GM19372 (cell line): Measurements from ENCODE around the gene HLA-DQB2.
"Not testable (repeated sequence)": the region's sequence is repeated elsewhere in the genome, so short reads cannot be mapped to it uniquely, and the experiment has no call there.

Experiments used
- ATAC-seq: cut with Tn5 transposase; IDR thresholded peaks from one replicate; pipeline ENCODE4 v1.9.1; 2021; ENCODE audit warnings: mild to moderate bottlenecking, low read depth, moderate library complexity; ENCODE audit not compliant: unreplicated experiment

HLA-DQB2 gene

DNA sequence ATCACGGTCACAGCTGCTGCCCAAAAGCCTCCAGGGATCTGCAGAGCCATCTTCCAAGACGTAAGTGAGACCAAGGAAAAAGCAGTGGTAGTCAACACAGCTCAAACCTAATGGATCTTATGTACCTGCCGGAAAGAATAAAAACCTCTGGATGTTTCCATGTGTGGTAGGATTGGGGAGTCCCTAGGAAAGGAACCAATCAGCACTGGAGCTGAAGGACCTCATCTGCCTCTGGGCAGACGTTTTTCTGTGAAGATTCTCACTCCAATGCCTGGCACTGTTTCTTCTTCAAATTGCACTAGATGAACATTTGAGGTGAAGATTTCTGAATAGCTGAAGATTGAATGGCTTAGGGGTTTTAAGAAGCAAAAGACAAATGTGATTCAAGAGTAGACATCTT lies at the start of gene HLA-DQB2:
HLA-DQB2 (minus strand) TSS at position 112 of the 400 bp plus-strand sequence; CDS start at position 50, 62 bp downstream.
- ATAC-seq, result no peak

- ATAC-seq, result no peak
Measured at GRCh38 chr6:32809171-32809570, 45.8 kb upstream of the HLA-DQB2 start.

GRCh38 chr6:32807020-32807580 lies 43.8 kb upstream of the HLA-DQB2 start:
- ATAC-seq, result no peak

- ATAC-seq, result not testable (repeated sequence)
Measured at GRCh38 chr6:32805404-32805803, 42.1 kb upstream of the HLA-DQB2 start.

DNA sequence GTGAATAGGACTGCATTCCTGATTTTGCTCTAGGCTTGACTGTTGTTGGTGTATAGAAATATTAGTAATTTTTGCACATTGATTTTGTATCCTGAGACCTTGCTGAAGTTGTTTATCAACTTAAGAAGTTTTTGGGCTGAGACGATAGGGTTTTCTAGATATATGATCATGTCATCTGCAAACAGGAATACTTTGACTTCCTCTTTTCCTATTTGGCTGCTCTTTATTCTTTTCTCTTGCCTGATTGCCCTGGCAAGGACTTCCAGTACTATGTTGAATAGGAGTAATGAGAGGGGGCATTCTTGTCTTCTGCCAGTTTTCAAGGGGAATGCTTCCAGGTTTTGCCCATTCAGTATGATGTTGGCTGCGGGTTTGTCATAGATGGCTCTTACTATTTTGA lies 40.1 kb upstream of the HLA-DQB2 start:
- ATAC-seq, result no peak

GRCh38 chr6:32799740-32800139 lies 36.4 kb upstream of the HLA-DQB2 start:
- no peak for ATAC-seq

- ATAC-seq, result no peak
Measured at GRCh38 chr6:32799168-32799567, 35.8 kb upstream of the HLA-DQB2 start.

GRCh38 chr6:32796848-32797776 lies 33.8 kb upstream of the HLA-DQB2 start:
- no peak for ATAC-seq

- no peak for ATAC-seq
Measured at GRCh38 chr6:32794510-32794909, 31.2 kb upstream of the HLA-DQB2 start.

GRCh38 chr6:32792901-32793435 lies 29.6 kb upstream of the HLA-DQB2 start:
- no peak for ATAC-seq

GRCh38 chr6:32790306-32790705 lies 27.0 kb upstream of the HLA-DQB2 start:
- no peak for ATAC-seq

DNA sequence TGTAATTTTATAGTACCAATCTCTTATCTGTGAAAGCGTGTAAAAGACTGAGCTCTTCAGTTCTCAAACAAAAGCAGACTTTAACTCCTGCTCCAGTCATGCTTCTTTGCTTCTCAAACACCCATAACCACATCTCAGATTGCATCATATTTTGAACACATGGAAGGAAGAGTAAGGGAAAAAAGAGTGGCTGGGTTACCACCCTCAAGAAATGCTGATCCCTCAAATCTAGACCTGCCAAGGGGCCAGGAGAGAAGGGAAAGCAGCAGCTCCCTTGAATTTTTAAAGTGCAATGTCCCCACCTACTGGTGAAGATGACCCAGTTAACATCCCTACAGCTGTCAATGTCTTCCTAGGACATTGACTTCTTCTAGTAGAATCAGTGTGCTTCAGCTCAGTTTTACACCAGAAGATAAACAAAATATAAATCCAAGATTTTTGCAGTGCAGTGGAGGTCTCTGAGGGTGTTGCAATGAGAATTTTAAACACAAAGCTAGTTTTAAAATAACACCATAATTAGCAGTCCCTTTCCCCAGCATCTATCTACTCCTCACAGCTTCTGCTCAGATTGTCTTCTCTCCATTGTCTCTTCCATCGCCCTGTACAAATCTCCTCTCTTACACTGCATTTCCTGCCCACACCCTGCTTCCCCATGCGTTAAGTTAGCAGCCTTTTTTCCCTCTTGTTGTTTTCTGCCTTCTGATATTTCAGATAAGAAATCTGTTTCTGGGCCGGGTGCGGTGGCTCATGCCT lies 22.6 kb upstream of the HLA-DQB2 start:
- no peak for ATAC-seq

- not testable (repeated sequence) for ATAC-seq
Measured at GRCh38 chr6:32782923-32783322, 19.6 kb upstream of the HLA-DQB2 start.

DNA sequence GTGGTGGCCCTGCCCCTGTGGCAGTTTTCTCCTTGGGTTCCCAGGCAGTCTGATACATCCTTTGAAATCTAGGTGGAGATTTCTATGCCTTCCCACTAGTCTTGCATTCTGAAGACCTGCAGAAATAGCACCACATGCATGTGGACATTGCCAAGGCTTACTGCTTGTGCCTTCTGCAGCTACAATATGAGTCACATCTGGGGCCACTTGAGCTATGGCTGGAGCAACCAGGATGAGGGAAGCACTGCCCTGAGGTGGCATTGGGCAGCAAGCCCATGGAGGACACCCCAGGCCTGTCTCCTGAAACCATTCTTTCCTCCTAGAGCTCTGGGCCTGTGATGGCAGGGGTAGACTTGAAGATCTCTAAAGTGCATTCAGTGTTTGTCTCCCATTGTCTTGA lies 15.7 kb upstream of the HLA-DQB2 start:
- ATAC-seq, result no peak

GRCh38 chr6:32775071-32775470 lies 11.7 kb upstream of the HLA-DQB2 start:
- no peak for ATAC-seq

DNA sequence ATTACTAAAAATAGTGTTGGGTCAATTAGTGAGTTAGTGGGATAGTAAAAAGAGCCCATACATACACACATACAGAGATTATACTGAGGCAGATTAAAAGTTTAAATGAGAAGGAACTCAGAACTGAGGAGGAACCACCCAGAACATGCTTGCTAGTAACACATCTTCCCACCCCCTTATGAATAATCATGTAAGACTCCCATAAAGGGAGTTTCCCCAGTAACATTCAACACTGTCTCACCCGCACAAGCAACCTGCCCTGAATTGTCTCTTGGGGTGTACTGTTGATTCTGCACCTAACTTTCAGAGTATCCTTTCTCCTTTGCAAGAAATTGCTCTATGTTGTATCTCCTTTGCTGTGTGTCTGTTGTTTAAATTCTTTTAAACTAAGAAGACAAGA lies 11.1 kb upstream of the HLA-DQB2 start:
- ATAC-seq, result no peak

GRCh38 chr6:32772656-32773055 lies 9.3 kb upstream of the HLA-DQB2 start:
- no peak for ATAC-seq

DNA sequence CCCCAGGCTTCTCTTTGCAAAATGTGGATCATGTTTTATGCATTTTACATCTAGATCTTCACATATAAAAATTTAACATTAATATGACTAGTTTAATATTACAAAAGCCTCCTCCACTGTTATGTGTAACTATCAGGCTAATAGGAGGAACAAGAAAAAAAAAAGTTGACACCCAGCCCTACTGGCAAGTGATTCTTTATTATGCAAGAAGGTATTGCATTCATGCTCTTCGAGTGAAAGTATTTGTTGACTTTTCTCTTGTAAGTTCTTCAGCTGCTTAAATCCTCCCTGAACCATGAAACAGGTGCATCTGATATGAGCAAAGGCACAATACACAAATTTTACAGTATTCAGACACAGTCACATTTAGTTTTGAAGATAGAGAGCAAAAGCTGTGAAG lies 716 bp upstream of the HLA-DQB2 start:
- ATAC-seq, result no peak

GRCh38 chr6:32761548-32761947 lies 1.8 kb downstream of the HLA-DQB2 start:
- no peak for ATAC-seq

GRCh38 chr6:32761072-32761471 lies 2.3 kb downstream of the HLA-DQB2 start:
- ATAC-seq, result no peak

- ATAC-seq, result no peak
Measured at GRCh38 chr6:32759669-32760068, 3.7 kb downstream of the HLA-DQB2 start.
